Germinal center (tissue), 1 donor: ENCODE measurements around the gene CCDC187.
A peak's percentile ranks its signal among the peaks of the same experiment; 100 is the strongest.
"Not testable (repeated sequence)": the region's sequence is repeated elsewhere in the genome, so short reads cannot be mapped to it uniquely, and the experiment has no call there.

ENCODE experiments used
- DNase-seq: peaks from one replicate; pipeline ENCODE4 v3.0.0; 2012; ENCODE audit warnings: mixed read lengths, low spot score

CCDC187 gene

DNA sequence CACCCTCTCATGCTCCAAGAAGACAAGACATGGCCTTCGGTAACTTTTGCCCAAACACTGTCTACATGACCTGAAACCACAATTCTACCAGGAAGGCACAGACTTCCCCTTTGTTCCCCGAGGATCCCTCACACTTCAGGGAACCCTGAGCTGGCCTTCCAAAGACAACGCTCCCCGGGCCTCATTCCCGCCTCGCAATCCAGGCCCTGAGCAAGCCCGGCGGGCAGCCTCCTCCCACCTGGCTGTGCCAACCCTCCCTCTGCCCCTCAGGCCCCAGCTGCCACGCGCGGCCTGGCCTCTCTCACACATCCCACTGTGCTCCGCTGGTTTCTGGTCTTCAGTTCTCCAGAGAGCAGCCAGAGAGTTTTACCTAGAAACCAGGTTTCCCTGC lies 65.6 kb downstream of the CCDC187 start:
- DNase-seq = no peak

DNA sequence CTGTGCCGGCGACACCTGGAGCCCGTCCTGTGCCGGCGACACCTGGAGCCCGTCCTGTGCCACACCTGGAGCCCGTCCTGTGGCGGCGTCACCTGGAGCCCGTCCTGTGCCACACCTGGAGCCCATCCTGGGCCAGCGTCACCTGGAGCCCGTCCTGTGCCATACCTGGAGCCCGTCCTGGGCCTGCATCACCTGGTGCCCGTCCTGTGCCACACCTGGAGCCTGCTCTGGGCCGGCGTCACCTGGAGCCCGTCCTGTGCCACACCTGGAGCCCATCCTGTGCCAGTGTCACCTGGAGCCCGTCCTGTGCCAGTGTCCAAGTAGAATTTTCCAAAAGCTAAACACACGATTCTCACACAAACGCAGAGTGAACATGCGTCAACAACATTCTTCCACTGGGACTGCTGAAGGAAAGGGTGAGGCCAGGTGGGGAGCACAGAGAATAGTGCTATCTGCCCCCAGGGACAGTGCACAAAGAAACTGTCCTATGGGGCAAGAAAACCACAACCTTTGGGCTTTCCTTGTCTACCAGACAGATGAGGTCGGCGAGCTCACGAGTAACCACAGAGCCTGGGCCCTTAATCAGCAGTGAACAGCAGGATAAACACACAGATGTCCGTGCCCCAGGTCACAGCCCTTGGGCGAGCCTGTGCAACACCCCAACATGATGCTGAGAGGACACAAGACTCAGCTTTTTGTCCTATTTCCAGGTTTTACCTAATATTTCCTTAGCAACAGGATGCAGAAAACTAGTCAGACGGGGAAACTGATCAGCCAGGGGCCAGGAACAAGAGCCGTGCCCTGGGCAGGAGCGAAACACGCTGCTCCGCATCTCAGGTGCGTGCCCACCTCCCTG lies 66.2 kb downstream of the CCDC187 start:
- no peak for DNase-seq

DNA sequence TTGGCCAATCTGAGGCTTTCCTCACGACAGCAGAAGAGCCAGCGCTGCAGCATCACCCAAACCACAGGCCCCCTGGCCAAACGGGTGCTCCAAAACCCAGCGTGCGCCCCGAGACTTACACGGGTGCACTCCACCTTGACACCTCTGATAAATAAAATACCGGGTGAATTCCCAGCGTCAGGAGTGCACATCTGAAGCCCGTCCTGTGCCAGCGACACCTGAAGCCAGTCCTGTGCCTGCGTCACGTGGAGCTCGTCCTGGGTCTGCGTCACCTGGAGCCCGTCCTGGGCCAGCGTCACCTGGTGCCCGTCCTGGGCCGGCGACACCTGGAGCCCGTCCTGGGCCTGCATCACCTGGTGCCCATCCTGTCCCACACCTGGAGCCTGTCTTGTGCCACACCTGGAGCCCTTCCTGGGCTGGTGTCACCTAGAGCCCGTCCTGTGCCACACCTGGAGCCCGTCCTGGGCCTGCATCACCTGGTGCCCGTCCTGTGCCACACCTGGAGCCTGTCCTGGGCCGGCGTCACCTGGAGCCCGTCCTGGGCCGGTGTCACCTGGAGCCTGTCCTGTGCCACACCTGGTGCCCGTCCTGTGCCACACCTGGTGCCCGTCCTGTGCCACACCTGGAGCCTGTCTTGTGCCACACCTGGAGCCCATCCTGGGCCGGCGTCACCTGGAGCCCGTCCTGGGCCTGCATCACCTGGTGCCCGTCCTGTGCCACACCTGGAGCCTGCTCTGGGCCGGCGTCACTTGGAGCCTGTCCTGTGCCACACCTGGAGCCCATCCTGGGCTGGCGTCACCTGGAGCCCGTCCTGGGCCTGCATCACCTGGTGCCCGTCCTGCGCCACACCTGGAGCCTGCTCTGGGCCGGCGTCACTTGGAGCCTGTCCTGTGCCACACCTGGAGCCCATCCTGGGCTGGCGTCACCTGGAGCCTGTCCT lies 67.2 kb downstream of the CCDC187 start:
- not testable (repeated sequence) for DNase-seq

DNA sequence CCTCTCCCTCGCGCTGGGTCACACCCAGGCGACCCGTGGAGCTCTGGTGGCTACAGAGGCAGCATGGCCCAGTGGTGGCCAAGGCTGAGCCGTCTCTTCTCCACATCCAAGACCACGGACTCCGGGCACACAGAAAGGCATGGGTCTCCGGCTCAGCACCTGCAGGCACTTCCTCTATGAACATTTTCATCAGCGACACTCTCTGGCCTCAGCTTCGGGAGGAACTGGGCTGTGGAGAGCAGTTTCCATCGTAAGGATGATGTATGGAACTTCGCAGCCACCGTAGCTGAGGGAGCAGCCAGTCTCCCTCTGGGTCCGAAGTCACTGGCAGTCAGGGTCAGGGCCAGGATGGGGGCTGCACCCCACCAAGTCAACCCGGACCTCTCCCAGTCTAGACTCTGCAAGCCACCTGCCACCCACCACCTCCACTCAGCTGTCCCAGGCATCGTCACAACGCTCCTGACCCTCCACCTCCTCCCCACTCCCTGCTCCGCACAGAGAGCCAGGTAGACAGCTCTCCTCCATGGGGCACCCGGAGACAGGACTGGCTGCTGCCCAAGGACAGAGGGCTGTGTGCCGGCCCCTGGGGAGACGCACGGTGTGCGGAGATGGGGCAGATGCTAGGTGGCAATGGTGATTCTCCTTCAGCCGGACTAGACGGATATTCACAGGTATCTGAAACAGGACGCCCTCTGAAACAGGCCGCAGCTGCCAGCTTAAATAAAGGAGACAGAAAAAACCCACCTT lies 68.0 kb downstream of the CCDC187 start:
- no peak for DNase-seq

DNA sequence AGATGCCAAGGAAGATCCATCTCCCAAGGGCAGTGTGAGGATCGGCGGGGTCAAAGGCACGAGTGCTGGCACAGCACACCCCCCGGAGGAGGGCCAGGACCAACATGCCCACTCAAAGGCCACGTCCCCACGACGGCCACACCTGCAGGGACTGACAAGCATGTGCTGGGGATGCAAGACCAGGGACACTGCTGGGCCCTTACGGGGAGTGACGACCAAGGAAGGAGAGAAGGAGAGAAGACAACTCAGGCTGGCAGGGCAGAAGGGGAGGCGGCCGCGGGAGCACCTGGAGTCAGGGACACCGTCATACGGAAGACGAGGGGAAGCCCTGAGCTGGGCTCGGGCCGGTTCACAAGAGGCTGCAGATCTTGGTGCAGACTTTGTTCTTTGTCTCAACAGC lies 68.7 kb downstream of the CCDC187 start:
- no peak for DNase-seq

DNA sequence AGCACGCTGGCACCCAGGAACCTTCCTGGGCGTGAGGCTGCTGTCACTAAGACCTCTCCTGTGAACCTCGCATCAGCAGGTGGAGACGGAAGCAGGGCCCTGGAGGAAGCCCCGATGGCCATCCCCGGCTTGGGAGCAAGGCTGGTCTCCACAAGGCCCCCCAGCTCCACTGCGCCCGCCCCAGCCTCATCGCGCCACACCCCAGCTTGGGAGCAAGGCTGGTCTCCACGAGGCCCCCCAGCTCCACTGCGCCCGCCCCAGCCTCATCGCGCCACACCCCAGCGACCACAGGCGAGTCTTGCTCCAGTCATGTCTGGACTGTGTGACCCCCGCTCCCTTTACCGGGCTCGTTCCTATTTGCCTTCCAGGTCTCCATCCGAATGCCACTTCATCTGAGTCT lies 69.3 kb downstream of the CCDC187 start:
- DNase-seq = no peak

DNA sequence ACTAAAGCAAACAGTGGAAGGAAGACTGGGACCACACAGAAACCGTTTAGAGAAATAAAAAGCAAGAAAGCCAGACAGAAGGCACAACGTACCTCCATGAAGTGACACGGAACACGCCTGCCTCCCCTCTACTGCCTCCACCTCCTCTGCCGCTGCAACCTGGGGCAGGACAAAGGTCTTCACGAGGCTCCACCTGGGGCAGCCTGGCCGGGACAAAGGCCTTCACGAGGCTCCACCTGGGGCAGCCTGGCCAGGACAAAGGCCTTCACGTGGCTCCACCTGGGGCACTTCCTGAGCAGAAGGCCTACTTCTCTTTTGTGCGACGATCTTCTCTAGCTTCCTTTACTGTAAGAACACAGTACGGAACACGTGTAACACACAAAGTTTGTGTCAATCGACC lies 70.0 kb downstream of the CCDC187 start:
- no peak for DNase-seq

DNA sequence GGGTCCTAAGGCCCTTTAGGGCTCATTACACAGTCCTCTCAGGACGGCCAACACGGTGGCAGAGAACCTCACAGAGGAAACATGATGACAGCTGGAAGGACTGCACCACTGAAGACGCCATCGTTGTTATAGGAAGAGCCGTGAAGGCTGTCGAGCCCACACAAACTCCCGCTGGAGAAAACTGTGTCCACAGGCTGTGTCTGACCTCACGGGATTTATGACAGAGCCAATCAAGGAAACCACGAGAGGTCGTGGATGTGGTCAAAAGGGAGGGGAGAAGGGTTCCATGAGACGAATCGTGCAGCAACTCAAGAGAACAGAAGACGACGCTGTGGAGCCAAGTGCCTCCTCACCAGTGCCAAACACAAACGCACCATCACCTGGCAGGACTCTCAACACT lies 70.5 kb downstream of the CCDC187 start:
- DNase-seq = no peak

DNA sequence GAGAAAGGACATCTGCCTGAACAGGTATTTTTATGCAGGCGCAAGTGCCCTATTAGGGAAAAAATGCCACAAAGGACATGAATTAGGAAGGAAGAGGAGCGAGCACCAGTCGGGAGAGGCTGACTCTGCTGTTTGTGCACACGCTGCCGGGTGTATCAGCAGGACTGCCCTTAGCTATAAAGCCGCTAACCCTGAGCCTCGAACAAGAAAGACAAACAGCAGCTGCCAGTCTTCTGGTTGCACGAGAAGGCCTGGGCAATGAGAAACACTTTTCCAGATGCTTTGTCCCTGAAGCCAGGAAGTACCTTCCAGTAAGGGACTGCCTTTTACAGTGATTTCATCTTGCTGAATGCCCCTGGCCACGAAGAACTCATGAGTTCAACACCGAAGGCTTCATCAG lies 70.9 kb downstream of the CCDC187 start:
- no peak for DNase-seq

DNA sequence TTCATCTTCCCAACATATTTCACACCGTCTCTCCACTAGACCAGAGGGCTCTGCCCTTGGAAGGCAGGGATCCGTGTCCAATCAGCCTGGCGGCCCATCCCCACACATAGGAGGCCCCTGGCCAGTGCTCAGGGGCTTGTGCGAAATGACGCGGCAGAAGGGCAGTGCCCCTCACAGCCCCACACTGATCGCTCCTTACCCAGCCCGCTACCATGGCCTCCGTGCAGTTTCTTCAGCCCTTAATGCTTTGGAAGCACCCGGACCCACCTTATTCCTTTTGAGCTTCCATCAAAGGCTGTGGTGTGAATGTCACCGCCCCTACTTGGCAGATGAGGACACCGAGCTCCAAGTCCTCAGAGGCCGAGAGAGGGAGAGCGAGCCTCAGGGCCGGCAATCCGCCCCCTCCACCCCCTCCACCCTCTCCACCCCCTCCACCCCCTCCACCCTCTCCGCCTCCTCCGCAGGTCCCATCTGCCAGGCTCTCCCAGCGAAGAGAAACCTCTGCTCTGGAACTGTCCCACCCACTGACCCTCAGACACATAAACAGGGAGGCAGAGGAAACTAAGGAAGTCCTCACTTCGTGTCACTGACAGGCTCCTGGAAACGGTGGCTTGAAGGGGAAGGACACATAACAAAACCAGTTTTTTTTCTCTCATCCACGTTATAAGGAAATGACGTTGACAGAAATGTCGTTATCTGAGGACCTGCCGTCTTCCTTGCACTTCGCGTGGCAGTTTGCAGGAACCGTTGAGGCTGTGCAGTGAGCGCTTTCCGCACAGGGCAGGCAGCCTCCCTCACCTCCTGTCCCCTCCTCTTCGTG lies 72.2 kb downstream of the CCDC187 start:
- DNase-seq = no peak

DNA sequence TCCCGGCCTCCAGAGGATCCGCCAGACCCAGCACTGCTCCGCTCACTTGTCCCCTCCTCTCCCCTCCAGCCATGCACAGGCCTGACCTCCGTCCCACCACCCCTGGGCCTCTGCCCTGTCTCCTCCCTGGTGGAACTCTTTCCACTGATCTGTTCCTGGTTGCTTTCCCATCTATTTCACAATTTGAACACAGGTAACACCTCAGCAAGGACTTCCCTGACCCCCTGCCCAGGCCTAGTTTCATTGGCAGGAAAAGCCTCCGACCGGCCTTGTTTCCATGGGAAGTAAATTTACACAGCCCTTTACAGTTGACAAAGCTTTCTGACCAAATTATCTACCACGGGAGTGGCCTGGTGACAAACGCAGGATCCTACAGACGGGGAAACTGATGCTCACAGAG lies 73.1 kb downstream of the CCDC187 start:
- DNase-seq = no peak

DNA sequence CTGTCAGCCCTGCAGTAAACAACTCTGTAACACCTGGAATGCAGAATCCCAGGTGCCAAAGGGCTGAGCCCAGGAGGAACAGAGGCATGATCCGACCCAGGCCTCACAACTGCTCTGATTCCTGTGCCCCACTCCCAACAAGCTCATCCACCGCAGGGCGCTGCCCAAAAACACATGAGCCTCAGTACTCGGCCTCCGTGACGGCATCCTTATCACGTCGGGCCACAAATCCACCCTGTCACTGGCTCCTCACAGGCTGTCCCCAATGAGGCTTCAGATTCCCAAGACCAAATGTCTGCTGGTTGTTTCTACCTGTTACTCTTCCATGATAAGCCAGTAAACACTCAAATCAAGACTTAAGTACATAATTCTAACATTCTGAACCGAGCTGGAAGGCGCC lies 73.5 kb downstream of the CCDC187 start:
- DNase-seq = no peak

DNA sequence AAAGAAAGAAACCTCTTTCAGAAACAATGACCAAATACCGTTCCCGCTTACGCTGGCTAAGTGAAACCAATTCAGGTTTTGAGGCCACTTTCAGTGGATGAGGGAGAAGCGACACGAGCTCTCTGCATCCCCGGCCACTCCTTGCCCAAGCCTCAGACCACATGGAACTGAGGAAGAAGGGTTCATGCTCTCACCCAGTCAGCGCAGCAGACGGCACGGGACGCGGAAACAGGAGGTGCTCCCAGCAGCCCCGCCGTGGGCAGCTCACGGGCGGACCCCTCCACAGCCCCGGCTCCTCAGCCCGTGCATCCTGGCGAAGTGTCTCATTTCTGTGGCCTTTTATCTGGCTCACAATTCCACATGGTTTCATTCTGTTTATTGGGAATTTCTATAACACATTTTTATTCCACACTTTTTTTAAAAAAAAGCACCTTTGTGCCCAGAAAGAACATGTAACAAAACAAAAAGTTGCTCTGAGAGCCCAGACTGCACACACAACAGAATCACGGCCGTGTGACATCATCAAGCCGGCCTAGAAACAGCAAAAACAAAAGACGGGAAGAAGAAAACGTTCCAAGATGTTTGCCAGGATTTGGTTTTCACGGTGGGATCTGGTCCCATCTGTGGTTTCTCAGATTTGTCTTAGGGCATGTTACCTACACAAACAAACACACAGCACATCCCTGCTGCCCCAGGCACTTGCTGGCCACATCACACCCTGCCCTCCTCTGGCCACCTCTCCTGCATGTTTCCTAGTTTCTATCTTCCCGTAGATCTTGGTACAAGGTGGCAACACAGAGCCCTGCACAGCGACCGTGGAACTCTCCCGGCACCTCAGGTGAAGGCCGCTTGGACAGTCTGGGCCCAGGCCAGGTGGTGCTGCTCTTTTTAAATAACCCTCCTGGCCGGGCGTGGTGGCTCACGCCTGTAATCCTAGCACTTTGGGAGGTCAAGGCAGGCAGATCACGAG lies 74.5 kb downstream of the CCDC187 start:
- DNase-seq = no peak

DNA sequence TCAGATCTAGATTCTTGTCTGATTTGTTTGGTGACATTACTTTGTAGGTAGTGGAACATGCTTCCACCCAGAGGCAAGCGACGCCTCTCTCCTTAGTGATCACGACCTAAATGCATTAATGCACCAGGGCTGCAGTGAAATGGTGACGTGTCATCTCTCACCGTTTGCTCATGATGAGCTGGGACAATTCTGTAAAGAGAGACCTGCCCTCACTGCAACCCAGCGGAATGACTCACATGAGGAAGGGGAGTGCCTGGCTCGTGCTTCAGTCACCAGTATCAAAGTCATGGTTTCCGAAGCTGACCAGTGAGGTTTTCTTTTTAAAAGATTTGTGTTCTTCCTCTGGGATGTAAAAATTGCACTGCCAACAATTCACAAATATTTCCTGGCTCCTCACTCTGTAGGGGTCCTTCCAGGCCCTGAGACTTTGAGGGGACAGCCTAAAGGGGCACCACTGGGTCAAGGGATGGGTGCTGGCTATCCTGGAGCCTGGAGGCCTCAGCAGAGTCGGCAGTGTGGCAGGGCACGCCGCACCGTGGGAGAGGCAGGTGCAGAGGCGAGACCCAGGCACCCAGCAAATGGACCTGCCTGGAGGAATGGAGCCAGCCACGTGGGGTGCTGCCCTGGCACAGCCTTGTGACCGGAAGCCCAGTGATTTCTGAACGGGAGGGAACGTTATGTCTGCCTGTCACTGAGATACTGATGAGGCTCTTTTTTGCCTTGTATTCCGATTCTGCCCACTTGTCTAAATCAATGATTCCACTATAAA lies 75.6 kb downstream of the CCDC187 start:
- DNase-seq = no peak

DNA sequence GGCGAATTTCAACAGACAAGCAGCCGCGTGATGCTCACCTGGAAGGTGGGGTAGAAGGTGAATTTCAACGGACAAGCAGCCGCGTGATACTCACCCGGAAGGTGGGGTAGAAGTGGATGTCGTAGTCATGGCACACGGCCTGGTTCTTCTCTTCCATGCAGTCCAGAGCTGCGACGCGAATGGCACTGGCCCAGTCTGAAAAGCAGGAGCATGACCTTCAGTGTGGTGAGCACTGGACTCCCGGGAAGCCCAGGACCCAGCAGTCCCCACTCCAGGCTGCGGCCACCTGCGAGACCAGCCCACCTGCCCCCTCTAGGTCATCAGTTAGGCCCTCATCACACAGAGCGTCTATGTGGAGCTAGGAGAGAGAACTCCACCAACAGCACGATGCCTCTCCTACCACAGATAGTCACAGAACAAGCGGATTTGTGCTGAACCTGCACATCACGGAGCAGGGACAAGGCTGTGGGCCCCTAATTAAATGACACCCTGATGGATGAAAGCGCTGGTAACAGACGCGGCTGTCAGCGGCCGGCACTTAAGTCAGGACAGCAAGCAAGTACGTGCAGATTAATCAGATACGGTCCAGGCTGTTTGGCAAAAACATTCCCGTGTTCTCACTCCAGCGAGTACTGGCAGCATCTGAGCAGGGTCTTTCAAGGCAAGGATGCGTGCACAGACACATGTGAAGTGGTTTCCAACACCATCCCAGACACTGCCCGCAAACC lies 77.0 kb downstream of the CCDC187 start:
- DNase-seq = no peak

DNA sequence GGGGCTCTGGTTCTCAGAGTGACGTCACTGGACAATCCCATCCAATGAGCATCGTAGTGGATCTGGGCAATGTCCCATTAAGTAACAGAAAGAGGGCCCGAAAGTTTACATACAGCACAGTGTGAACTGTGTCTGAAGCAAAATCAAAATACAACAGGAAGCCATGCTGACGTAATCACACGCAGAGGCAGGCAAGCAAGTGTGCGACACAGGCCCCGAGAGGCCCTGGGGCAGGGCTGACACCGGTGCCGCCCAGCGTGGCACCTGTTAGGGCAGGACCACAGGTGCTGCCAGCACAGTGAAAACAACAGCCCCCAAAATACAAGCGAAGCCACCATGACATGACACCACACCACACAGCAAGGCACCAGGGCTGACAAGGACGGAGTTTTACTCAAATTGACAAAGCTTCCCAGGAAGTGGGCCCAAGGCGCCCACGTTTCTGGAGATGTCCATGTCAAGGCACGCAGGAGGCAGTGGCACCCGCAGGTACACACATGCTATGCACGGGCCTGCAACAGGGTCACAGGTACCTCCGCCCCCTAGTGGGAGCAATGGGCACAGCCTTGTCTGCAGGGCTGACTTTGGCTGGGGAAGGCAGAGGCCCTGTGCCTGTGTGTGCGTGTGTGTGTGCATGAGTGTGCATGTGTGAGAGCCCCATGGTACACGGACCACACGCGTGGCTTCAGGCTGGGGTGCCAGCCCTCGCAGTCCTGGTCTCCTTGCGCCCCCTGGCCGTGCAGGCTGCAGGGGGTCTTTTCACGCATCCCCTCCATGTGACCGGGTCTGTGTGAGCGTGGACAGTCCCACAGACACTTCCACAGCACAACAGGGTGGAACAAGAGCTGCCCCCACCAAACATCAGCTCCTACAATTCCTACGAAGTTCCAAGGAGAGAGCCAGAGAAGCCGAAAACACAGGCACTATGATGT lies 77.9 kb downstream of the CCDC187 start:
- DNase-seq = peak; percentile 91

DNA sequence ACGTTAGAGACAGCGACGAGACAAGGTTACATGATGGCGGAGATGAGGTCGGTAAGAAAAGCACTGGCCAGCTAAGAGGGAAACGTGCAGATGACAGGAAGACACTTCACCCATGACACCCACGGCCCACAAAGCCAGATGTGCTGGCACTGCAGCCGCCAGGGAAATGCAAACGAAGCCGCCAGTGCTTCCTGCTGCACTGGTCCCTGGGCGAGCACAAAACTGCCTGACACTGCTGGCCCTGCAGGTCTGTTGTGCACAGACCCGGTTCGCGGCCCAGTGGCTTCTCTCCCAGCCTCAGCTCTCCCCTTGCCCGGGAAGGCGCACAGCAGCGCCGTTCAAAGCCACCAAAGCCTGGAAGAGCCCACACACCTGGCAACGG lies 78.5 kb downstream of the CCDC187 start:
- peak; percentile 84 for DNase-seq
